Right ventricle myocardium superior (tissue), 1 donor: ENCODE data around the gene PLN. TPM values are rescaled to one million over a fixed set of nuclear protein-coding genes. Genes with fewer than 3 reads are reported as not detected.
A peak's percentile ranks its signal among the peaks of the same experiment; 100 is the strongest.

Source experiments
- ATAC-seq: fragments of 200-7000 bp; cut with Tn5 transposase; one replicate; pipeline ENCODE4 v1.9.1; 2020; ENCODE audit warnings: mild to moderate bottlenecking; ENCODE audit not compliant: poor library complexity
- DNase-seq: peaks from one replicate; pipeline ENCODE4 v3.0.0-alpha.2; 2020
- intact Hi-C: fragments of 100-400 bp; cut with DNase I; formaldehyde crosslinking; loops from one replicate; pipeline ENCODE4 v1.11.2; 2022
- total RNA-seq: library from RNA; stranded (reverse); fragmentation: NEBNext Ultra II Directional; extraction: Animal tissue kit (Norgen Biotek cat#: 25700); gene quantifications from one replicate; pipeline ENCODE4 v1.2.1, GENCODE V29; 2021
- donor health status: DM: no; HTN: yes; CAD: no; lungs with severe emphysema.

Gene PLN
- total RNA-seq, 1 donor from 2014 or later = 2,342 TPM

- ATAC-seq (no peak), DNase-seq (no peak)
- intact Hi-C loops = no loop called here
These were observed 48.8 kb downstream of the PLN start for GRCh38 chr6:118596774-118597320.

GRCh38 chr6:118597636-118598035, 49.5 kb downstream of the PLN start:
- ATAC-seq (peak; percentile 45), DNase-seq (no peak)
- intact Hi-C loops = no loop called here

GRCh38 chr6:118598324-118598723, 50.2 kb downstream of the PLN start:
- no peak for DNase-seq
- intact Hi-C loops = no loop called here
- peak; percentile 70 for ATAC-seq

- ATAC-seq (no peak), DNase-seq (no peak)
- intact Hi-C loops = no loop called here
These were observed 54.2 kb downstream of the PLN start for GRCh38 chr6:118602300-118602699.

- no peak for DNase-seq
- intact Hi-C loops = no loop called here
- ATAC-seq = no peak
These were observed 55.3 kb downstream of the PLN start for GRCh38 chr6:118603372-118603771.

GRCh38 chr6:118606268-118606667, 58.2 kb downstream of the PLN start:
- intact Hi-C loops = no loop called here
- DNase-seq (no peak), ATAC-seq (no peak)

- ATAC-seq = no peak
- intact Hi-C loops = no loop called here
- no peak for DNase-seq
These were observed 58.8 kb downstream of the PLN start for GRCh38 chr6:118606858-118607257.

Other genes with a start within 250 kb of the PLN start
- gene CEP85L, start 103.3 kb downstream of the PLN start, total RNA-seq = 17.6 TPM